Activated CD4-positive, alpha-beta T cell treated with anti-CD3 and anti-CD28 coated beads, Interleukin-2, amount 50 U/mL, for 24 hours (primary cell): ENCODE data around the gene UPF2.
"Not testable (repeated sequence)": the region's sequence is repeated elsewhere in the genome, so short reads cannot be mapped to it uniquely, and the experiment has no call there.

Source experiments
- DNase-seq, 2 donors: peaks; one replicate each; pipeline ENCODE4 v3.0.0-alpha.2; 2020; ENCODE audit warnings: low read depth in 1 of 2, low spot score in 1 of 2

Gene UPF2

GRCh38 chr10:12041766-12042408 lies 722 bp downstream of the UPF2 start:
- peak in 1 of 2 donors; percentile 14 for DNase-seq

DNA sequence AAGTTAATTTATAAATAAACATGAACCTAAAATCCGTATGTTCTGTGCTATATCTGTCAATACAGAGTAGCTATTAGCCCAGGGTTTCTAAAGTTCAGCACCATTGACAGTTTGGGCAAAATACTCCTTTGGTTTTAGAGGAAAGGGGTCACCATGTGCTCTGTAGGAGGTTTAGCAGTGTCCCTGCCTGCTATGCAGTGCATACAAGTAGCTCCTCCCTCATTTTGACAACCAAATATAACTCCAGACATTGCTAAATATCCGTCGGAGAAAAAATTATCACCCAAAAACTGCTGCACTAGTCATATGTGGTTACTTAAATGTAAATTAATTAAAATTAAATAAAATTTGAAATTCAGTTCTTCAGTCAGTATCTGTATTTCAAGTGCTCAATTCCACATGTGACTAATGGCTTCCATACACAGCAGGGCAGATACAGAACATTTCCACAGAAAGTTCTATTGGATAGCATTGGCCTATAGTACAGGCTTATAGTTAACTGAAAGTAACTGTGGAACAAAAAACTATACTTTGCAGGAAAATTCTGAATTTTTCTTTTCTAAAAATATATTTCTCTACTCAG lies 6.4 kb downstream of the UPF2 start:
- DNase-seq = no peak

DNA sequence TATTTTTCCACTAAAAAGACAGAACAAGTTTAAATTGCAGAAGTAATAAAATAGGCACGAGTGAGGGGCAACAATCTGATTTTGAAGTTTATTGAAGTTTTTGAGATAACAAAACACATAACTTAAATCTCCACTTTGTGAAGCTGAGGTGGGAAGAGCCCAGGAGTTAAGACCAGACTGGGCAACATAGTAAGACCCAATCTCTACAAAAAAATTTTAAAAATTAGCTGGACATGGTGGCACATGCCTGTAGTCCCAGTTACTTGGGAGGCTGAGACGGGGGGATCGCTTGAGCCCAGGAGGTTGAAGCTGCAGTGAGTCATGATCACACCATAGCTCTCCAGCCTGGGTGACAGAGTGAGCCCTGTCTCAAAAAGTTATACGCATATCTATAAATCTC lies 11.2 kb downstream of the UPF2 start:
- DNase-seq = no peak

- DNase-seq = no peak
These were observed 15.1 kb downstream of the UPF2 start for GRCh38 chr10:12027539-12027938.

DNA sequence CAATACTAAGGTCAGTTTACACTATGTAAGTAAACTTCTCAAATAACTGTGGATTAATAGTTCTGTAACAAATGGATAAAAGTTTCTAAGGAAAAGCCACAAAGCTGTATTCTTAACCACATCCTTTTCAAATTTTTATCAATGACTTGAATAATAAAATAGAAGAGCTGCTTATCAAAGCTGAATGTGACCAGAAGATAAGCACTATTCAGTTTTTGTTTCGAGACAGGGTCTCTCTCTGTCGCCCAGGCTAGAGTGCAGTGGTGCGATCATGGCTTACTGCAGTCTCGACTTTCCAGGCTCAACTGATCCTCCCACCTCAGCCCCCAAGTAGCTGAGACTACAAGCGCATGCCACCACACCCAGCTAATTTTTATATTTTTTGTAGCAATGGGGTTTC lies 17.0 kb downstream of the UPF2 start:
- no peak for DNase-seq

DNA sequence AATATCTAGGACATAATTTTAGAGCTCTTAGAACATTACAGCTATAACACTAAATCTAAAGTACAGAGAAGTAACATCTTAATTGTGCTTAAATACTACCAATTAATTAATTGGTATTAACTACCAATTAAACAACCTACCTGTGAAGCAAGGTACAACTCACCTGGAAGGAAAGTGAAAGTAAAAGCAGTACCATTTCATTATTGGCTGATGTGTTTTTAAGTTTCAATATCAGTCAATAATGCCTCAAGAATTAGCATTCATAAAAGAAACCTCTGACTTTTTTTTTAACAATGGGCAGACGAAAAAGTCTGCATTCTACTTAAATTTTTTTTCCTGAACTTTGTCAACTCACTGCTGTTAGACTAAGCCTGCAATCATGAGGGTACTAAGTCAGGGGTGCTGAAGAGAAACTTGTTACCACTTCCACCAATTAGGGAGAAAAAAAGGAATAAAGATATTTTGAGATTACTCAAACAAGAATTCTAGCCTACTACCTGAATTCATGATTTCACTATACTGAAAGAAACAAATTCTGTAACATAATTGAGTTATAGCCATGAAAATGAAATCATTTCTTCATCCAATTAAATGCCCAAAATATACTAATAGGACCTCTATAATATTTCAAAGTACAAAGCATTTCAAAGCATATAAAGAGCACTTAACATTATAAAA lies 19.9 kb downstream of the UPF2 start:
- no peak for DNase-seq

- DNase-seq = no peak
These were observed 22.0 kb downstream of the UPF2 start for GRCh38 chr10:12020574-12020973.

DNA sequence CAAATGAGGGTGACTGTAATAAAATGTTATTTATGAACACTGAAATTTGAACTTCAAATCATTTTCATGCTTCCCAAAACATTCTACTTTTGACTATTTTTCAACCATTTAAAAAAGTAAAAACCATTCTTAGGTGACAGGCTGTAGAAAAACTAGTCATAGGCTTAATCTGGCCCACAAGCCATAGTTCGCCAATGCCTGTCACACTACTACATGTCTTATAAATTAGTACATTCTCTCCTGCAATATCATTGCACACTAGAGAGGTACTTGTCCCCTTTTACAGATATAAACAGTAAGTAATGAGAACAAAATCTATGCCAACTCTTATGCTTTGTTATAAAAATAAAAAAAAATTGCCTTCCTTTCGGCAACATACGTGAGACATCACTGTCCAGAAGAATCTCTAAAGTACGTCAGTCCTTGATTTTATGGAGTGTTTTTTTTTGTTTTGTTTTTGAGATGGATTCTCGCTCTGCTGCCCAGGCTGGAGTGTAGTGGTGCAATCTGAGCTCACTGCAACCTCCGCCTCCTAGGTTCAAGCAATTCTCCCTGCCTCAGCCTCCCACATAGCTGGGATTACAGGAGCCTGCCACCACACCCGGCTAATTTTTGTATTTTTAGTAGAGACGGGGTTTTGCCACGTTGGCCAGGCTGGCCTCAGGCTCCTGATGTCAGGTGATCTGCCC lies 23.2 kb downstream of the UPF2 start:
- no peak for DNase-seq

DNA sequence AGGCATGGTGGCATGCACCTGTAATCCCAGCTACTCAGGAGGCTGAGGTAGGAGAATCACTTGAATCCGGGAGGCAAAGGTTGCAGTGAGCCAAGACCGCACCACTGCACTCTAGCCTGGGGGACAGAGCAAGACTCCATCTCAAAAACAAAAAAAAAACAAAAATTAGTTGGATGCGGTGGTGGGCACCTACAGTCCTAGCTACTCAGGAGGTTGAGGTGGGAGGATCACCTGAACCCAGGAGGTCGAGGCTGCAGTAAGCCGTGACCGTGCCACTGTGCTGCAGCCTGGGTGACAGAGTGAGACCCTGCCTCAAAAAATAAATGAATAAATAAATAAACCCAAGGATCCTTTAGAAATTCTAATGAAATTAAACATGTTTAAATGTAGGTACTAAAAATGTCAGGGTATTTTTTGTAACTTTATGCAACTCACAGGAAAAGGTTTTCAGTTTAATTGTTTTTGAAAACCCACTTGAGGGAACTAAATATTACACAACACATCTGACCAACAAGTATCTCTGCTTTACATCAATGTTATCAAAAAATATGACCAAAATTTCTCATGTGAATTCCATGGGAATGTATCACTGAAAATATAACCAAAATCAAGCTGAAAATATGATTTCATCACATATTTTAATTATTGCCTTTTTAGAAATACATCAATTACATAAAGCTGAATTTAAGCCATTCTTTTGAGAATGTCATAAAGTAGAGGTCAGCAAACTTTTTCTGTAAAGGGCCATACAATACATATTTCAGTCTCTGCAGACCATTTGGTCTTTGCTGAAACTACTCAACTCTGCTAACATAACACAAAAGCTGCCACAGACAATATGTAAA lies 23.9 kb downstream of the UPF2 start:
- no peak for DNase-seq

- DNase-seq = no peak
These were observed 28.7 kb downstream of the UPF2 start for GRCh38 chr10:12013926-12014325.

DNA sequence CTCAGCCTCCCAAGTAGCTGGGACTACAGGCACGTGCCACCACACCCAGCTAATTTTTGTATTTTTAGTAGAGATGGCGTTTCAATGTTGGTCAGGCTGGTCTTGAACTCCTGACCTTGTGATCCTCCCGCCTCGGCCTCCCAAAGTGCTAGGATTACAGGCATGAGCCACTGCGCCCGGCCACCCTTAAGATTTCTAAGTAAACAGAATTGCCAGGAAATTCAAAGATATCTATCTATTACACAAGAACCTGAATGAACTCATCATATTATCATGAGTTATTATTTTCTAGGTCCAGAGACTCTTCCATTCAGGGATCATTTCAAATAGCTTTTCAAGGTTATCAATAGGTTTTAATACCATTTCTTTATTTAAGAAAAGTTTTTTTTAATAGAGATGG lies 29.2 kb downstream of the UPF2 start:
- not testable (repeated sequence) for DNase-seq

GRCh38 chr10:12010353-12010752 lies 32.3 kb downstream of the UPF2 start:
- DNase-seq = no peak

DNA sequence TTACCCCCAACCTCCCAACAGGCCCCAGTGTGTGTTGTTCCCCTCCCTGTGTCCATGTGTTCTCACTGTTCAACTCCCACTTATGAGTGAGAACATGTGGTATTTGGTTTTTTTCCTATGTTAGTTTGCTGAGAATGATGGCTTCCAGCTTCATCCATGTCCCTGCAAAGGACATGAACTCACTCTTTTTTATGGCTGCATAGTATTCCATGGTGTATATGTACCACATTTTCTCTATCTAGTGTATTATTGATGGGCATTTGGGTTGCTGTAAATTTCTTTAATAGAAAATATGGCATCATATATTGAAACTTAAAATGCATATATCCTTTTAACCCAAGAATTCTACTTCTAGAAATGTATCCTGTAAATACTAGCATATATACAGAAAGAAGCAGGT lies 33.8 kb downstream of the UPF2 start:
- not testable (repeated sequence) for DNase-seq

DNA sequence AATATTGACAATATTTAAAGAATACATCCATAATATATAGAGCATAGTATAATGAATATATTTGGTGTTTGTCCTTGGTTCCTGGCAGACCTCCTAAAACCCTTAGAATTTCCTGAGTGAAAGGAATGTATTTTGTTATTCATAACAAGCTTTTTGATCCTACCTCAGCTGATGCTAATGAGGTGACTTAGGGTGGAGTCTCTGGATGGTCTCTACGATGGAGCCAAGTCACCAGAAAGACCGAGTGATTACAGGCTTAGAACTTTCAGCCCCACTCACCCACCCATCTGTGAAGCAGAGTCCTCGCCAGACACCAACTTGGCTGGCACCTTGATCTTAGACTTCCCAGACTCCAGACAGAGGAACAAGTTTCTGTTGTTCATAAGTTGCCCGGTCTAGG lies 35.9 kb downstream of the UPF2 start:
- DNase-seq = no peak

DNA sequence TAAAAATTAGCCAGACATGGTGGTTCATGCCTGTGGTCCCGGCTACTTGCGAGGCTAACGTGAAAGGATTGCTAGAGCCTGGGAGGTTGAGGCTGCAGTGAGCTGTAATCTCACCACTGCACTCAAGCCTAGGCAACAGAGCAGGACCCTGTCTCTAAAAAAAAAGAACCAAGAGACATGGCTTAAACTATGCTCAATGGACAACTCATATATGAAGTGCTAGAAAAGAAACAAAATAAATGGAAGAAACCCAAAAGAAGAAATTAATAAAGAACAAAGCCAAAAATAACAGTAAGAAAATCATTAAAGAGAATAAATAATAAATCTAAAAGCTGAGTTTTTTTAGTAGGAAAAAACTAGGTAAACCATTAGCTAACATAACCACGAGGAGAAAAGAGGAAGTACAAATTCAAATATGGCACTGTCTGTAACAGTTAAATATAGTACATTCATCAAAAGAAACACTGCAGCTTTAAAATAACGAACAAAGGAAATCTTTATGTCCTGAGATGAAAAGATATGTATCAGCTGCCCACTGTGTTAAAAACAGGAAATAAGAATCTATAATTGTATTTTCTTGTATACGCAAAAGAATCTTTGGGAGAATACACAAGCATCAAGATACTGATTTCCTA lies 48.7 kb downstream of the UPF2 start:
- no peak for DNase-seq

- no peak for DNase-seq
These were observed 53.7 kb downstream of the UPF2 start for GRCh38 chr10:11988924-11989323.

DNA sequence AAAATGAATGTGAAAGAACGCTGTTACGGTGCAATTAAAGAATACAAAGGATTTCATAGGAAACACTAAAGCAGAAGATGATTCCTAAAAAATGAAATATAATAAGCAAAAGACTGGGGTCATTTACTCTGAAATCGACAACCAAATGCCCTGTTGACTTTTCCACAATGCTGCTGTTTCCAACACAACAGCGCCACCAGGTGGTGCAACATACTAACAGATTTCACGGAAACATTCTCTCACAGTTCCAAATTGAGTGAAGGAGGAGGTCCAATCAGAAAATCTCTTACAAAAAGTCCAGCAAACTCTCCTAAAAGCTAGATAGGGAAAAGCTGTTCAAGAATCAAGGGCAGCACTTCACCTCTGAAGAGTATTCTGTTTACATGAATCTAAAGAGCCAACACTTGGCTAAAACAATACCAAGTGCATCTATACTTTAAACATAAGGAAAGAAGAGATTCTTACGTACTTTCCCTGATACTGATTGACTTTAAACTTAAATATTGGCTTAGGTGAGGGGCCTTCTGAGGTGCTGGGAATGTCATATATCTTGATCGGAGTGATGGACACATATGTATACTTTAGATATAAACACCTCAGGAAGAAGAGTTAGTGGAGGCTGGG lies 55.9 kb downstream of the UPF2 start:
- peak; percentile 51 to 60 for DNase-seq

GRCh38 chr10:11982253-11982652 lies 60.4 kb downstream of the UPF2 start:
- DNase-seq = no peak

DNA sequence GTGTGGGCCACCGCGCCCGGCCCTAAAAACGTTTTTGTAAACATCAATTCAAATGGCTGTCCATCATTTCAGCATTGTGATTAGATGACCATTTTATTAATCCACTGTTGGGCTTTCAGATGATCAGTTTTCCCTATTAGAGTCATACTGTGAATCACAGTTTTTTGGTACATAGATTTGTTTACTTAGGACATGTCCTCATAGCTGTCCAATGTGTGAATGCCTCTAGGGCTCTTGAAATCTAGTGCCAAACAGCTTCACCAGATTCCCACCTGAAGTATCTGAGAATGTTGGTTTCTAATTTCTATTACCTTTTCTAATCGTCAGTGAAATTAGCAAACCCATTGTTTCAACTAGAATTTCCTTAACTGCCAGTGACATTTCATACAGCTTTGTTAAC lies 66.8 kb downstream of the UPF2 start:
- DNase-seq = no peak

DNA sequence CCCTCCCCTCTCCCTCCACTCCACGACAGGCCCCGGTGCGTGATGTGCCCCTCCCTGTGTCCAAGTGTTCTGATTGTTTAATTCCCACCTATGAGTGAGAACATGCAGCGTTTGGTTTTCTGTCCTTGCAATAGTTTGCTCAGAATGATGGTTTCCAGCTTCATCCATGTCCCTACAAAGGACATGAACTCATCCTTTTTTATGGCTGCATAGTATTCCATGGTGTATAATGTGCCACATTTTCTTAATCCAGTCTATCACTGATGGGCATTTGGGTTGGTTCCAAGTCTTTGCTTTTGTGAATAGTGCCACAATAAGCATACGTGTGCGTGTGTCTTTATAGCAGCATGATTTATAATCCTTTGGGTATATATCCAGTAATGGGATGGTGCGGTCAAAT lies 70.1 kb downstream of the UPF2 start:
- DNase-seq = not testable (repeated sequence)
